Activated CD4-positive, alpha-beta T cell treated with anti-CD3 and anti-CD28 coated beads, Interleukin-2, amount 10 ng/mL, durations not matched to agents 24 days and 14 days (primary cell): ENCODE measurements around the gene ERBB3. TPM values are rescaled to one million over a fixed set of nuclear protein-coding genes. Genes with fewer than 3 reads are reported as not detected.
"Not testable (repeated sequence)": the region's sequence is repeated elsewhere in the genome, so short reads cannot be mapped to it uniquely, and the experiment has no call there.

ENCODE experiments used
- DNase-seq: peaks from one replicate; pipeline ENCODE4 v3.0.0; 2022
- H3K27ac Mint-ChIP-seq: one replicate; pipeline ENCODE4 v1.8.0; 2022; ENCODE audit warnings: mild to moderate bottlenecking, mixed read lengths
- H3K27me3 Mint-ChIP-seq: one replicate; pipeline ENCODE4 v1.8.0; 2022; ENCODE audit warnings: mixed read lengths
- H3K36me3 Mint-ChIP-seq: one replicate; pipeline ENCODE4 v1.8.0; 2022; ENCODE audit warnings: low read depth, mild to moderate bottlenecking, mixed read lengths
- H3K4me1 Mint-ChIP-seq: one replicate; pipeline ENCODE4 v1.8.0; 2021; ENCODE audit warnings: mixed read lengths
- H3K4me3 Mint-ChIP-seq: one replicate; pipeline ENCODE4 v1.8.0; 2022; ENCODE audit warnings: mild to moderate bottlenecking, moderate library complexity, mixed read lengths
- H3K9me3 Mint-ChIP-seq: one replicate; pipeline ENCODE4 v1.8.0; 2021; ENCODE audit warnings: mixed read lengths
- intact Hi-C: fragments of 100-400 bp; cut with micrococcal nuclease; formaldehyde crosslinking; loops from one replicate; pipeline ENCODE4 v1.15.1; 2023
- total RNA-seq: library from RNA; stranded (reverse); gene quantifications from 2 replicates; pipeline ENCODE4 v1.2.3, GENCODE V29; 2022

ERBB3 gene
- total RNA-seq, 1 donor from 2014 or later: 0.14 TPM

GRCh38 chr12:56059964-56060363 is 20.0 kb upstream of the ERBB3 start:
- DNase-seq, H3K9me3 Mint-ChIP-seq, H3K27ac Mint-ChIP-seq, H3K4me1 Mint-ChIP-seq, H3K36me3 Mint-ChIP-seq, intact Hi-C loops, H3K4me3 Mint-ChIP-seq, H3K27me3 Mint-ChIP-seq: not testable (repeated sequence)

GRCh38 chr12:56061982-56062381 is 18.0 kb upstream of the ERBB3 start:
- intact Hi-C loops: no loop called here
- Mint-ChIP-seq H3K36me3 (no peaks in the 10 kb centered on the region), H3K27me3 (peaks cover 7% of the 10 kb centered on the region), H3K27ac (no peak overlapping the region), H3K4me3 (no peak overlapping the region), H3K4me1 (no peaks in the 10 kb centered on the region), H3K9me3 (no peaks in the 10 kb centered on the region)
- DNase-seq: no peak

GRCh38 chr12:56062996-56063395 is 17.0 kb upstream of the ERBB3 start:
- H3K9me3 Mint-ChIP-seq: no peaks in the 10 kb centered on the region
- peaks cover 7% of the 10 kb centered on the region for H3K27me3 Mint-ChIP-seq
- no peak overlapping the region for H3K4me3 Mint-ChIP-seq
- H3K27ac Mint-ChIP-seq: no peak overlapping the region
- H3K36me3 Mint-ChIP-seq: no peaks in the 10 kb centered on the region
- intact Hi-C loops: no loop called here
- no peak for DNase-seq
- no peaks in the 10 kb centered on the region for H3K4me1 Mint-ChIP-seq

- no peak for DNase-seq
- no peak overlapping the region for H3K4me3 Mint-ChIP-seq
- H3K27ac Mint-ChIP-seq: no peak overlapping the region
- no peaks in the 10 kb centered on the region for H3K9me3 Mint-ChIP-seq
- peaks cover 13% of the 10 kb centered on the region for H3K27me3 Mint-ChIP-seq
- H3K4me1 Mint-ChIP-seq: no peaks in the 10 kb centered on the region
- no peaks in the 10 kb centered on the region for H3K36me3 Mint-ChIP-seq
- intact Hi-C loops: no loop called here
Measured at GRCh38 chr12:56071648-56072047, 8.3 kb upstream of the ERBB3 start.

GRCh38 chr12:56074396-56074795 is 5.6 kb upstream of the ERBB3 start:
- H3K4me3 Mint-ChIP-seq: no peak overlapping the region
- no peak overlapping the region for H3K27ac Mint-ChIP-seq

GRCh38 chr12:56077966-56078365 is 2.0 kb upstream of the ERBB3 start:
- H3K4me1 Mint-ChIP-seq, H3K36me3 Mint-ChIP-seq, H3K9me3 Mint-ChIP-seq, intact Hi-C loops, H3K27ac Mint-ChIP-seq, H3K4me3 Mint-ChIP-seq, DNase-seq: not testable (repeated sequence)
- peaks cover 21% of the 10 kb centered on the region for H3K27me3 Mint-ChIP-seq

More at GRCh38 chr12:56074396-56074795, 5.6 kb upstream of the ERBB3 start:
- no peak for DNase-seq
- intact Hi-C loops: no loop called here
- H3K36me3 Mint-ChIP-seq: no peaks in the 10 kb centered on the region
- no peaks in the 10 kb centered on the region for H3K9me3 Mint-ChIP-seq
- no peaks in the 10 kb centered on the region for H3K4me1 Mint-ChIP-seq
- H3K27me3 Mint-ChIP-seq: peaks cover 13% of the 10 kb centered on the region

- Mint-ChIP-seq H3K36me3 (no peaks in the 10 kb centered on the region), H3K4me1 (peaks cover 2% of the 10 kb centered on the region), H3K27ac (no peak overlapping the region), H3K9me3 (no peaks in the 10 kb centered on the region), H3K27me3 (peaks cover 18% of the 10 kb centered on the region), H3K4me3 (peak overlapping the region; percentile 88)
- DNase-seq: no peak
- intact Hi-C loops: no loop called here
Measured at GRCh38 chr12:56078427-56078826, 1.5 kb upstream of the ERBB3 start.

- Mint-ChIP-seq H3K36me3 (no peaks in the 10 kb centered on the region), H3K9me3 (no peaks in the 10 kb centered on the region), H3K27me3 (peaks cover 25% of the 10 kb centered on the region), H3K4me3 (peak overlapping the region; percentile 88), H3K4me1 (peaks cover 2% of the 10 kb centered on the region), H3K27ac (no peak overlapping the region)
- peak; percentile 85 for DNase-seq
- intact Hi-C loops: loop anchor here (1.0 kb wide), 1 partner anchor 25 kb away; the partner anchor contains the start of gene PA2G4
Measured at GRCh38 chr12:56078931-56079722, 838 bp upstream of the ERBB3 start.

GRCh38 chr12:56080556-56081138 is 682 bp downstream of the ERBB3 start:
- Mint-ChIP-seq H3K27ac (no peak overlapping the region), H3K36me3 (no peaks in the 10 kb centered on the region), H3K4me3 (peak overlapping the region; percentile 88), H3K9me3 (no peaks in the 10 kb centered on the region), H3K27me3 (peaks cover 28% of the 10 kb centered on the region), H3K4me1 (peaks cover 8% of the 10 kb centered on the region)
- intact Hi-C loops: loop anchor here (5.0 kb wide), 1 partner anchor 33 kb away; no protein-coding TSS in a partner anchor
- DNase-seq: no peak

GRCh38 chr12:56081393-56082347 is 1.7 kb downstream of the ERBB3 start:
- intact Hi-C loops: loop anchor here (5.0 kb wide), 1 partner anchor 34 kb away; no protein-coding TSS in a partner anchor
- Mint-ChIP-seq H3K27me3 (peaks cover 28% of the 10 kb centered on the region), H3K9me3 (no peaks in the 10 kb centered on the region), H3K4me1 (peaks cover 9% of the 10 kb centered on the region), H3K4me3 (peak overlapping the region; percentile 88), H3K36me3 (no peaks in the 10 kb centered on the region), H3K27ac (no peak overlapping the region)
- no peak for DNase-seq

GRCh38 chr12:56082382-56082781 is 2.4 kb downstream of the ERBB3 start:
- no peak for DNase-seq
- Mint-ChIP-seq H3K4me3 (no peak overlapping the region), H3K36me3 (no peaks in the 10 kb centered on the region), H3K27me3 (peaks cover 28% of the 10 kb centered on the region), H3K9me3 (no peaks in the 10 kb centered on the region), H3K27ac (no peak overlapping the region), H3K4me1 (peaks cover 9% of the 10 kb centered on the region)
- intact Hi-C loops: loop anchor here (5.0 kb wide), 1 partner anchor 35 kb away; no protein-coding TSS in a partner anchor

GRCh38 chr12:56082967-56083366 is 3.0 kb downstream of the ERBB3 start:
- Mint-ChIP-seq H3K27ac (no peak overlapping the region), H3K4me1 (peaks cover 9% of the 10 kb centered on the region), H3K36me3 (no peaks in the 10 kb centered on the region), H3K27me3 (peaks cover 28% of the 10 kb centered on the region), H3K9me3 (no peaks in the 10 kb centered on the region), H3K4me3 (no peak overlapping the region)
- DNase-seq: no peak
- intact Hi-C loops: loop anchor here (5.0 kb wide), 1 partner anchor 36 kb away; no protein-coding TSS in a partner anchor

GRCh38 chr12:56084958-56085543 is 5.1 kb downstream of the ERBB3 start:
- DNase-seq: peak; percentile 82
- H3K36me3 Mint-ChIP-seq: no peaks in the 10 kb centered on the region
- H3K27me3 Mint-ChIP-seq: peaks cover 24% of the 10 kb centered on the region
- no peak overlapping the region for H3K4me3 Mint-ChIP-seq
- H3K27ac Mint-ChIP-seq: no peak overlapping the region
- no peaks in the 10 kb centered on the region for H3K9me3 Mint-ChIP-seq
- H3K4me1 Mint-ChIP-seq: peaks cover 9% of the 10 kb centered on the region
- intact Hi-C loops: loop anchor here (5.0 kb wide), 1 partner anchor 38 kb away; no protein-coding TSS in a partner anchor
